ENCODE data around the gene ZP3.
A peak's percentile ranks its signal among the peaks of the same experiment; 100 is the strongest.
"Not testable (repeated sequence)": the region's sequence is repeated elsewhere in the genome, so short reads cannot be mapped to it uniquely, and the experiment has no call there.

ZP3 gene

GRCh38 chr7:76396864-76397263 is 27.9 kb upstream of the ZP3 start:
- Histone ChIP-seq H3F3A (ENCODE audit: insufficient read depth, low read length) (no peaks in the 10 kb centered on the region), H3K4me2 (ENCODE audit: low read depth, low read length) (peak overlapping the region; percentile 76; the same call in 1 of the 2 replicates), H3K9me2 (replicated peaks; ENCODE audit: insufficient read depth, low read length) (no peaks in the 10 kb centered on the region), H3K79me2 (ENCODE audit: low read length) (no peaks in the 10 kb centered on the region), H3K27ac (ENCODE audit: low read length) (no peak overlapping the region), H3K27me3 (replicated peaks; ENCODE audit: insufficient read depth, low read length) (no peaks in the 10 kb centered on the region), H2AFZ (ENCODE audit: low read length) (peak overlapping the region; percentile 79), H3K9ac (ENCODE audit: low read length) (no peak overlapping the region), H4K20me1 (ENCODE audit: insufficient read depth, low read length) (no peaks in the 10 kb centered on the region), H3K4me3 (ENCODE audit: low read length) (no peak overlapping the region), H3K4me1 (ENCODE audit: low read length) (peaks cover 16% of the 10 kb centered on the region; the same call in 1 of the 2 replicates), H3K36me3 (replicated peaks; ENCODE audit: insufficient read depth, low read length) (no peaks in the 10 kb centered on the region), H3K9me3 (replicated peaks; ENCODE audit: insufficient read depth, low read length) (no peaks in the 10 kb centered on the region)
- no peak for TF ChIP-seq CTCF (IDR thresholded peaks at IDR 0.05; ENCODE audit: low read length)
- DNase-seq, result no peak

- Histone ChIP-seq H3K4me3 (ENCODE audit: low read length) (peak overlapping the region; percentile 61), H3F3A (ENCODE audit: insufficient read depth, low read length) (no peaks in the 10 kb centered on the region), H3K27ac (ENCODE audit: low read length) (no peak overlapping the region), H3K27me3 (replicated peaks; ENCODE audit: insufficient read depth, low read length) (no peaks in the 10 kb centered on the region), H3K9ac (ENCODE audit: low read length) (peak overlapping the region; percentile 29; the same call in 1 of the 2 replicates), H3K36me3 (replicated peaks; ENCODE audit: insufficient read depth, low read length) (no peaks in the 10 kb centered on the region), H3K4me1 (ENCODE audit: low read length) (peaks cover 15% of the 10 kb centered on the region; the same call in 1 of the 2 replicates), H3K79me2 (ENCODE audit: low read length) (no peaks in the 10 kb centered on the region), H4K20me1 (ENCODE audit: insufficient read depth, low read length) (no peaks in the 10 kb centered on the region), H3K9me2 (replicated peaks; ENCODE audit: insufficient read depth, low read length) (no peaks in the 10 kb centered on the region), H3K9me3 (replicated peaks; ENCODE audit: insufficient read depth, low read length) (no peaks in the 10 kb centered on the region), H3K4me2 (ENCODE audit: low read depth, low read length) (peak overlapping the region; percentile 76), H2AFZ (ENCODE audit: low read length) (peak overlapping the region; percentile 79)
- TF ChIP-seq EZH2phosphoT487 (IDR thresholded peaks at IDR 0.05; ENCODE audit: low read length) (no peak), EZH2 (optimal IDR thresholded peaks at IDR 0.05; ENCODE audit: low read depth, low read length) (no peak), CTCF (IDR thresholded peaks at IDR 0.05; ENCODE audit: low read length) (no peak)
- peak; percentile 70 for DNase-seq
Observed at GRCh38 chr7:76397409-76398183, 27.2 kb upstream of the ZP3 start.

GRCh38 chr7:76400248-76400647 is 24.5 kb upstream of the ZP3 start:
- H4K20me1 ChIP-seq (ENCODE audit: insufficient read depth, low read length), result no peaks in the 10 kb centered on the region
- peaks cover 13% of the 10 kb centered on the region; the same call in 1 of the 2 replicates for H3K4me1 ChIP-seq (ENCODE audit: low read length)
- no peak overlapping the region for H3K4me2 ChIP-seq (ENCODE audit: low read depth, low read length)
- H3F3A ChIP-seq (ENCODE audit: insufficient read depth, low read length), result no peaks in the 10 kb centered on the region
- no peak for TF ChIP-seq EZH2phosphoT487 (IDR thresholded peaks at IDR 0.05; ENCODE audit: low read length)
- TF ChIP-seq CTCF (IDR thresholded peaks at IDR 0.05; ENCODE audit: low read length), result no peak
- TF ChIP-seq EZH2 (optimal IDR thresholded peaks at IDR 0.05; ENCODE audit: low read depth, low read length), result no peak
- H3K27me3 ChIP-seq (replicated peaks; ENCODE audit: insufficient read depth, low read length), result no peaks in the 10 kb centered on the region
- H3K27ac ChIP-seq (ENCODE audit: low read length), result no peak overlapping the region
- H3K9ac ChIP-seq (ENCODE audit: low read length), result no peak overlapping the region
- no peak overlapping the region for H2AFZ ChIP-seq (ENCODE audit: low read length)
- no peak overlapping the region for H3K4me3 ChIP-seq (ENCODE audit: low read length)
- H3K9me2 ChIP-seq (replicated peaks; ENCODE audit: insufficient read depth, low read length), result no peaks in the 10 kb centered on the region
- no peaks in the 10 kb centered on the region for H3K36me3 ChIP-seq (replicated peaks; ENCODE audit: insufficient read depth, low read length)
- no peaks in the 10 kb centered on the region for H3K9me3 ChIP-seq (replicated peaks; ENCODE audit: insufficient read depth, low read length)
- H3K79me2 ChIP-seq (ENCODE audit: low read length), result no peaks in the 10 kb centered on the region
- DNase-seq, result no peak

GRCh38 chr7:76403097-76403496 is 21.7 kb upstream of the ZP3 start:
- H3K4me3 ChIP-seq (ENCODE audit: low read length), result not testable (repeated sequence)

More at GRCh38 chr7:76403097-76403496, 21.7 kb upstream of the ZP3 start:
- H3K4me2 ChIP-seq (ENCODE audit: low read depth, low read length); H3K4me1 ChIP-seq (ENCODE audit: low read length); H2AFZ ChIP-seq (ENCODE audit: low read length); H3K9ac ChIP-seq (ENCODE audit: low read length); H3K9me2 ChIP-seq (replicated peaks; ENCODE audit: insufficient read depth, low read length); H3K9me3 ChIP-seq (replicated peaks; ENCODE audit: insufficient read depth, low read length); H3K79me2 ChIP-seq (ENCODE audit: low read length); H4K20me1 ChIP-seq (ENCODE audit: insufficient read depth, low read length); DNase-seq; H3F3A ChIP-seq (ENCODE audit: insufficient read depth, low read length); H3K27ac ChIP-seq (ENCODE audit: low read length); H3K36me3 ChIP-seq (replicated peaks; ENCODE audit: insufficient read depth, low read length); H3K27me3 ChIP-seq (replicated peaks; ENCODE audit: insufficient read depth, low read length): not testable (repeated sequence)

All from MM.1S (cell line).